ENCODE results near the gene VAPB. TPM values are rescaled to one million over a fixed set of nuclear protein-coding genes. Genes with fewer than 3 reads are reported as not detected.
A peak's percentile ranks its signal among the peaks of the same experiment; 100 is the strongest.

The VAPB gene
- polyA plus RNA-seq, 3 donors, result 8.5 to 14.3 (median 10.1) TPM

GRCh38 chr20:58374027-58374850, 14.8 kb upstream of the VAPB start:
- peak in 2 of 3 donors; percentile 7 to 36 for DNase-seq
- H3K9ac ChIP-seq (ENCODE audit: insufficient read depth, low read length, poor library complexity, severe bottlenecking), result no peak overlapping the region
- no peak overlapping the region for H2AFZ ChIP-seq (ENCODE audit: insufficient read depth, low read depth, low read length, poor library complexity, severe bottlenecking)
- H3K4me1 ChIP-seq (ENCODE audit: control insufficient read depth in 1 of 2, insufficient read depth in 2 of 2, low read length in 2 of 2), result no peaks in the 10 kb centered on the region
- WGBS (ENCODE audit: insufficient coverage), result 70% methylated on average over 19 of the region's 19 CpGs
- no peak overlapping the region for H3K27ac ChIP-seq (ENCODE audit: low read depth in 1 of 2, low read length in 2 of 2)
- no peak overlapping the region for H3K4me2 ChIP-seq (replicated peaks; ENCODE audit: extremely low read depth, low read length, poor library complexity, severe bottlenecking)
- Mint-ChIP-seq H3K36me3 (no peaks in the 10 kb centered on the region), H3K27ac (peak overlapping the region in 3 of 7 donors; percentile 5 to 43 (median 5)), H3K9me3 (no peaks in the 10 kb centered on the region), H3K27me3 (ENCODE audit: low read depth in 3 of 3) (peaks cover 6 to 21% (median 7%) of the 10 kb centered on the region in 3 donors), H3K4me1 (peaks cover 9% of the 10 kb centered on the region), H3K4me3 (peak overlapping the region in 1 of 2 donors; percentile 3)
- H4K20me1 ChIP-seq (ENCODE audit: insufficient read depth, low read length), result no peaks in the 10 kb centered on the region
- H3K27me3 ChIP-seq (ENCODE audit: control insufficient read depth in 2 of 2, insufficient read depth in 2 of 2, low read length in 2 of 2), result peaks cover 0 to 5% of the 10 kb centered on the region in 2 donors
- intact Hi-C loops (cut with micrococcal nuclease), result no loop called here
- H3K4me3 ChIP-seq (replicated peaks in 1 of 3; ENCODE audit: low read depth in 2 of 3, low read length in 3 of 3), result no peak overlapping the region
- H3K36me3 ChIP-seq (replicated peaks in 1 of 2; ENCODE audit: control insufficient read depth in 1 of 2, insufficient read depth in 2 of 2, low read length in 2 of 2), result no peaks in the 10 kb centered on the region
- TF ChIP-seq, protein P1, sequence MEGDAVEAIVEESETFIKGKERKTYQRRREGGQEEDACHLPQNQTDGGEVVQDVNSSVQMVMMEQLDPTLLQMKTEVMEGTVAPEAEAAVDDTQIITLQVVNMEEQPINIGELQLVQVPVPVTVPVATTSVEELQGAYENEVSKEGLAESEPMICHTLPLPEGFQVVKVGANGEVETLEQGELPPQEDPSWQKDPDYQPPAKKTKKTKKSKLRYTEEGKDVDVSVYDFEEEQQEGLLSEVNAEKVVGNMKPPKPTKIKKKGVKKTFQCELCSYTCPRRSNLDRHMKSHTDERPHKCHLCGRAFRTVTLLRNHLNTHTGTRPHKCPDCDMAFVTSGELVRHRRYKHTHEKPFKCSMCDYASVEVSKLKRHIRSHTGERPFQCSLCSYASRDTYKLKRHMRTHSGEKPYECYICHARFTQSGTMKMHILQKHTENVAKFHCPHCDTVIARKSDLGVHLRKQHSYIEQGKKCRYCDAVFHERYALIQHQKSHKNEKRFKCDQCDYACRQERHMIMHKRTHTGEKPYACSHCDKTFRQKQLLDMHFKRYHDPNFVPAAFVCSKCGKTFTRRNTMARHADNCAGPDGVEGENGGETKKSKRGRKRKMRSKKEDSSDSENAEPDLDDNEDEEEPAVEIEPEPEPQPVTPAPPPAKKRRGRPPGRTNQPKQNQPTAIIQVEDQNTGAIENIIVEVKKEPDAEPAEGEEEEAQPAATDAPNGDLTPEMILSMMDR (IDR thresholded peaks at IDR 0.05), result no peak
- H3K79me2 ChIP-seq (ENCODE audit: insufficient read depth, low read length), result no peaks in the 10 kb centered on the region
- no peaks in the 10 kb centered on the region for H3K9me3 ChIP-seq (replicated peaks in 1 of 2; ENCODE audit: control insufficient read depth in 1 of 2, insufficient read depth in 1 of 2, low read length in 2 of 2)

GRCh38 chr20:58374906-58375758, 13.9 kb upstream of the VAPB start:
- H3K4me2 ChIP-seq (replicated peaks; ENCODE audit: extremely low read depth, low read length, poor library complexity, severe bottlenecking), result no peak overlapping the region

More at GRCh38 chr20:58374906-58375758, 13.9 kb upstream of the VAPB start:
- Histone ChIP-seq H3K79me2 (ENCODE audit: insufficient read depth, low read length) (no peaks in the 10 kb centered on the region), H3K4me3 (replicated peaks in 1 of 3; ENCODE audit: low read depth in 2 of 3, low read length in 3 of 3) (no peak overlapping the region), H3K9me3 (replicated peaks in 1 of 2; ENCODE audit: control insufficient read depth in 1 of 2, insufficient read depth in 1 of 2, low read length in 2 of 2) (no peaks in the 10 kb centered on the region), H3K27me3 (ENCODE audit: control insufficient read depth in 2 of 2, insufficient read depth in 2 of 2, low read length in 2 of 2) (peaks cover 0 to 5% of the 10 kb centered on the region in 2 donors), H4K20me1 (ENCODE audit: insufficient read depth, low read length) (no peaks in the 10 kb centered on the region), H3K27ac (ENCODE audit: low read depth in 1 of 2, low read length in 2 of 2) (no peak overlapping the region), H3K36me3 (replicated peaks in 1 of 2; ENCODE audit: control insufficient read depth in 1 of 2, insufficient read depth in 2 of 2, low read length in 2 of 2) (no peaks in the 10 kb centered on the region), H3K4me1 (ENCODE audit: control insufficient read depth in 1 of 2, insufficient read depth in 2 of 2, low read length in 2 of 2) (no peaks in the 10 kb centered on the region), H2AFZ (ENCODE audit: insufficient read depth, low read depth, low read length, poor library complexity, severe bottlenecking) (no peak overlapping the region), H3K9ac (ENCODE audit: insufficient read depth, low read length, poor library complexity, severe bottlenecking) (no peak overlapping the region)
- Mint-ChIP-seq H3K9me3 (no peaks in the 10 kb centered on the region), H3K27ac (no peak overlapping the region), H3K4me3 (peak overlapping the region in 1 of 2 donors; percentile 3), H3K4me1 (peaks cover 9% of the 10 kb centered on the region), H3K36me3 (no peaks in the 10 kb centered on the region), H3K27me3 (ENCODE audit: low read depth in 3 of 3) (peaks cover 6 to 21% (median 7%) of the 10 kb centered on the region in 3 donors)
- intact Hi-C loops (cut with micrococcal nuclease), result no loop called here
- TF ChIP-seq, protein P1 (IDR thresholded peaks at IDR 0.05), result no peak
- DNase-seq, result no peak
- 43% methylated on average over 1 of the region's 8 CpGs for WGBS (ENCODE audit: insufficient coverage)

Data from CD14-positive monocyte (primary cell).